Right kidney (tissue), 1 donor: Measurements from ENCODE around the gene ARHGEF16.

ENCODE experiments used
- DNase-seq: peaks from one replicate; pipeline ENCODE4 v3.0.0-alpha.2; 2016

The ARHGEF16 gene

GRCh38 chr1:3420218-3420951 lies 34.1 kb upstream of the ARHGEF16 start:
- DNase-seq = no peak

- no peak for DNase-seq
Observed at GRCh38 chr1:3422638-3423037, 31.8 kb upstream of the ARHGEF16 start.

- no peak for DNase-seq
Observed at GRCh38 chr1:3423245-3423829, 31.1 kb upstream of the ARHGEF16 start.

- DNase-seq = no peak
Observed at GRCh38 chr1:3423896-3424611, 30.4 kb upstream of the ARHGEF16 start.

- no peak for DNase-seq
Observed at GRCh38 chr1:3425486-3426215, 28.8 kb upstream of the ARHGEF16 start.

GRCh38 chr1:3426956-3427535 lies 27.4 kb upstream of the ARHGEF16 start:
- DNase-seq = no peak

GRCh38 chr1:3427711-3428704 lies 26.5 kb upstream of the ARHGEF16 start:
- no peak for DNase-seq

GRCh38 chr1:3428899-3429298 lies 25.6 kb upstream of the ARHGEF16 start:
- DNase-seq = no peak

GRCh38 chr1:3429320-3429719 lies 25.1 kb upstream of the ARHGEF16 start:
- DNase-seq = no peak

- DNase-seq = no peak
Observed at GRCh38 chr1:3429766-3430165, 24.7 kb upstream of the ARHGEF16 start.

- DNase-seq = no peak
Observed at GRCh38 chr1:3430406-3430805, 24.1 kb upstream of the ARHGEF16 start.

- DNase-seq = no peak
Observed at GRCh38 chr1:3430820-3431219, 23.6 kb upstream of the ARHGEF16 start.

GRCh38 chr1:3431266-3431665 lies 23.2 kb upstream of the ARHGEF16 start:
- DNase-seq = no peak

- no peak for DNase-seq
Observed at GRCh38 chr1:3431686-3432085, 22.8 kb upstream of the ARHGEF16 start.

GRCh38 chr1:3432306-3432705 lies 22.2 kb upstream of the ARHGEF16 start:
- no peak for DNase-seq

- no peak for DNase-seq
Observed at GRCh38 chr1:3433076-3433475, 21.4 kb upstream of the ARHGEF16 start.

- DNase-seq = no peak
Observed at GRCh38 chr1:3433596-3434320, 20.7 kb upstream of the ARHGEF16 start.

GRCh38 chr1:3434406-3435110 lies 19.9 kb upstream of the ARHGEF16 start:
- DNase-seq = no peak

GRCh38 chr1:3435666-3436065 lies 18.8 kb upstream of the ARHGEF16 start:
- DNase-seq = no peak

GRCh38 chr1:3436451-3436850 lies 18.0 kb upstream of the ARHGEF16 start:
- no peak for DNase-seq
